HG03064 (cell line): ENCODE measurements around the gene ATG10.
"Not testable (repeated sequence)": the region's sequence is repeated elsewhere in the genome, so short reads cannot be mapped to it uniquely, and the experiment has no call there.

Experiments used
- ATAC-seq: cut with Tn5 transposase; IDR thresholded peaks from one replicate; pipeline ENCODE4 v1.9.1; 2021; ENCODE audit warnings: low read depth; ENCODE audit not compliant: unreplicated experiment

Gene ATG10

DNA sequence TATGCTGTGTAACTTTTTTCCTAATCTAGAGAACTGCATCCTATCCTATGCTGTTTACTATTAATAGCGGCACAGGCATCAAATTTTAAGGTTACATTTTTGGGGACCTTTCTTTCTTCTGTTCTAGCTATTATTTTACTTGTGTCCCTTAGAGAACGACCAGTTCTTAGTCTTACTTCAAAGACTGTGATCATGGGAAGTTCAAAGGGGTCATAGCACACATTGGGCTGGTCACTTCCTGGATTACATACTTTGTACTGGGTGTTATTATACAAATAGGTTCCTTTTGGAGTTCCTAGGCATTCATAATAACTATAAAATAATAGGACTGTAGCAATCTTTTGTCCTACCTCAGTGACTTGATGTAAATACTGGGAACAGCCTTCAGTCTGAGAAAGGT is 297.5 kb downstream of the ATG10 start:
- not testable (repeated sequence) for ATAC-seq

DNA sequence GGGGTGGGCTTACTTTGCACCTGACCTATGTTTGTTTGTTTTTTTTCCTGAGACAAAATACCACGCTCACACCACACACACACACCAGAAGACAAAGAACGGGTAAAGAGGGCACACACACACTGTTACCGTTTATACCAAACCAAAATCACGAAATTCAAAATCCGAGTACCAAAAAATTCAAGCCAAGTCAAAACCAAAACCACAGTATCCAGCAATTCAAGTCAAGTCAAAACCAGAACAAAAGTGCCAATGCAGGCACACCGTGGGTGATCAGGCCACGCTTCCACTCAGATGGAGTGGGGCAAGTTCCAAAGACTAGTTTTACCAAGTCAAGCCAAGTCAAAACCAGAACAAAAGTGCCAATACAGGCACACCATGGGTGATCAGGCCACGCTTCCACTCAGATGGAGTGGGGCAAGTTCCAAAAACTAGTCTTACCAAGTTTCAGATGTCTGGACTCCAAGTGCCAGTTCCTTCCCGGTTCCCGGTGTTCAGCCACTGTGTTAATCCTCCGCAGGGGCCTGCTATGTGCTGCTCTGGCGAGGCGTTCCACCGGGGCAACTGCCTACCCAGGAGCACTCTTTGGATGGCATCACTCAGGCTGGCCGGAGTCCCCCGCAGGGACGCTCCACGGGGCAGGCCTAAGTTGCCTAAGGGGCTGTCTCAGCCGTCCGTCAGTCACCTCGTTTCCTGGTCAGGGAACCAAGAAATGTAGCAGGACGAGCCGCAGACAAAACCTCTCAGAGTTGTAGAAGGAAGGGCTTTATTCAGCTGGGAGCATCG is 300.9 kb downstream of the ATG10 start:
- ATAC-seq: not testable (repeated sequence)

DNA sequence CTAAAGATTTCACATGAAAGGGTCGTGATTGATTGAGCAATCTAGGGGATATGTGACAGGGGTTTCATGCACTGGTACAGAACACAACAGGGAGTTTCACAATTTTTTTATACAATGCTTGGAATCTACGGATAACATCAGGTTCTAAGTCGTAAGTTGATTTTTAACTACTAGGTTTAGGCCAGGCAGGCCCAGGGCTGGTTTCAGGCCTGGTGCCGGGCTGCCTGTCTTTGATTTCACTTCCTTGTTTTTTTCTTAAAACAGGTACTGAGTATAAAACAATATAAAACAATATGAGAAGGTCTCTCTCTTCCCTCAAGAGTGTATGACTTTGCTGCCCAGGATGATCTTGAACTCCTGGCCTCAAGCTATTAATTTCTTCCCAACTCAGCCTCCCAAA is 301.6 kb downstream of the ATG10 start:
- not testable (repeated sequence) for ATAC-seq

DNA sequence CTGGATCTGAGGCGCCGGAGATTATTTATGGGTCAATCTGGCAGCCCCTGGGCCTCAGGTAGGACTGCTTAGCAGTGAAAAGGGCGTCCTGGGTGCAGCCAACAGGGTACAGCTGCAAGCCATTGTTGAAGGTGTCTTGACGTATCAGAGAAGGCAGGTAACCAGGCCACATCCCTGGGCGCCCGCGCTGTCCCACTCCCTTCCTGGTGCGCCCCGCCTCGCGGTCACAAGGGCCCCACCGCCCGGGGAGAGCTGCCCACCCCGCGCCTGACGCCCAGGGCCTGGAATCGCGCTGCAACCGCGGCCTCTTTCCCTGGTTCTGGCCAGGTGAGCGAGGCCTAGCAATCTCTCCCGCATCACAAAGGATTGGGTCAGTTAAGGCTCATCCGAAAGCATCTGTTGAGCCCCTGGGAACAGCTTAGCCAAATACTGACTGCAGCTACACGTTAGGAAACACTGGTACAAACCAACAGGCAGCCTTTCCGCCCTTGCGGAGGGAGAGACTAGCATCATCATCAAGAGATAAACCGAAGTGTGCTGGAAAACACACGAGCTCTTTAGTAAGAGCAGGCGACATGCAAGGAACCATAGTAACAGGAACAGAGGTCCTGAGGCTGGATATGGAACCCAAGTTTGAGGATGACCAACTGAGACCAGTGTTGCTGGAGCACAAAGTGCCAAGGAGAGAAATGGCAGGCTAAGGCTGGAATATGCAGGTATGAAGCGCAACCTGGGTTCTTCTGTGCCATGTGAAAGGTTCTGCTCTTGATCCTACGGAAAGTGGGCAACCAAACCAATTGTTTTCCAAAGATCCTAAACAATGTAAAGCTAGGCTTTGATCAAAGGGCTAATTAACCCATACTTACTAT is 302.8 kb downstream of the ATG10 start:
- ATAC-seq: no peak

DNA sequence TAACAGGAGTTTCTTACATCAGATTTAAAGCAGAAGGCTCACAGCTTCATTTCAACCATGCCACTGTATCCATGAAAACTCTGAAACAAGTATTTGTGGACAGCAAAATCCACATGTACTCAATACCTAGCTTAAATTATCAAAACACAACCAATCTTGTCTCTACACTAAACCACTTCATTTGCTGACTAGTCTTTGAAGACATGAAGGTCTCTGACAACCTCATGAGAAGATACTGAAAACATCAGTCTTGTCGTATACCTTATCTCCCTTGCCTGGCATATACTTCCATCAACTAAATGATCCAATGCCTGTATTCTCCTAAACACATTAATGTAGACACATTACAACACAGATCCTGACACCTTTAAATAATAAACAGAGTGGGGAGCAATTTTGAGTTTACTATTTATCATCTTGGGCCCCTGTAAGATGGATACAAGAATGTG is 303.4 kb downstream of the ATG10 start:
- ATAC-seq: no peak

DNA sequence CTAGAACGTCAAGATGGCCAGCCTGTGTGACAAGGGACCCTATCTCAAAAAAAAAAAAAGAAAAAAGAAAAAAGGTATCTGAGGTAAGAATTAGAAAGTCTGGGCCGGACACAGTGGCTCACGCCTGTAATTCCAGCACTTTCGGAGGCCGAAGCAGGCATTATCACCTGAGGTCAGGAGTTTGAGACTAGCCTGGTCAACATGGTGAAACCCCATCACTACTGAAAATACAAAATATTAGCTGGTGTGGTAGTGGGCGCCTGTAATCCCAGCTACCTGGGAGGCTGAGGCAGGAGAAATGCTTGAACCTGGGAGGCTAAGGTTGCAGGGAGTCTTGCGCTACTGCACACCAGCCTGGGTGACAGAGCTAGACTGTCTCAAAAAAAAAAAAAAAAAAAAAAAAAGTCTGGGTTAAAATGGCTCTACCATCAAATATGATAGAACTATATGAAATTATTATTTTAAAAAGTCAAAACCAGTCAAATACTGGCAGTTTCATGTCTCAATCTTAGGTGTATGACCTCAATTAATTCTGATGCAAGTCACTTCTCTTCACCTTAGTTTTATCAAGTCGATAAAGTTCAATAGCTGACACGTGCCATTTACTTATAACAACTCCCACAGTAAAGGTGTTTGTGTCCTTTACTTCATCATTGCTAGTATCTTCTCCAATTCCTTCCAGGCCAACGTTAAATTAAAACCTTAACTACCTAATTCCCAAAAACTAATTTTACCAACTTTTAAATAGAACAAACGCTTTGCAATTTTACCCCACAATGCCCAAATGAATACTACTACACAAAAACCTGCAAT is 305.2 kb downstream of the ATG10 start:
- no peak for ATAC-seq

DNA sequence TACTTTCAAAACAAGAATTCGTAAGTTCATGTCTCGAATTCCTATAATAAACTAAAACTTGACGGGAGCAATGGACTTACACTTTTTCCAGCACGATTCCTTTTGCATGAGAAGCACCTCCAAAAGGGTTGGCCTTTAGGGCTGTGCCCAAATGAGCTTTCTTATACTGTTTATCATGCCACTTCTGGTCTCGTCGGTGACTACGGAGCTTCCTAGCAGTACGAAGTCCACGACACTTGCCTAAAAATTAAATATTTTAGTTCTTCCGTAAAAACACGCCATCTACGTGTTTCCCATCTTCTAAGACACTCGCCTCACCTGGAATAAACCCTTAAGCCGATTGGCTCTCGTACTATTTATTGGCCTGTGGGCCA is 305.8 kb downstream of the ATG10 start:
- no peak for ATAC-seq

DNA sequence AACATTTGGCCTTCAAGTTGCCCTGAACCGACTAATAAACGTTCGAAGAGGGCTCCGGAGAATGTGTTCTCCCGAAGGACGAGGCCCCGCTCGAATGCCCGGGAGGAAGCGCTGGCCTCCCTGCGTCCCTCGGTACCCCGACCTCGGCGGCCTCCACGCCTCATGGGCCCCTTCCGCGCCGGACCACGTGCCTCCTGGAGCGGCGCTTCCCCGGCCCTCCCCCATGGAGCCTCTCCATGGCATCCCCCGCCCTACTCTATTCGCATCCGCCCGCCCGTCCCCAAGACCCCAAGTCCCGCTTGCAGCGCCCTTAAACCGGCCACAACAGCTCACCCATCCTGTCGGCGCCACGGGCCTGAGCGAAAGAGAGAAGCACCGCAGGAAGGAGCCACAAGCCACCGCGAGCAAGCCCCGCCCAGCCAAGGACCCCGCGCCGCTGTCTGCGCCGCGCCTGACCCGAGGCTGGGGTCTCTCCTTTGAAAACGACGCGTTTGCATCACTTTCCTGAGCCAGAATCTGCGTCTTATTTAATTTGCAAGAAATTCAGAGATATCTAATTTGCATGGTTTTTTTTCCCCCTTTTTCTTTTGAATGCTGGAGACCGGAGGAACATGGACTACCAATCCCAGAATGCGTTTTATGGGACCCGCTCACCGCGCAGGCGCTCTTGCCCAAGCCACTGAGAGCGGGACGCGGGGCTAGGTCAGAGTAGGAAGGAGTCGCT is 306.3 kb downstream of the ATG10 start, which contains the start of gene RPS23:
Gene RPS23, minus strand, starts transcription at position 368 of the 724 bp plus-strand sequence. Its CDS starts 31 bp downstream, at position 337.
- peak; percentile 96 for ATAC-seq

DNA sequence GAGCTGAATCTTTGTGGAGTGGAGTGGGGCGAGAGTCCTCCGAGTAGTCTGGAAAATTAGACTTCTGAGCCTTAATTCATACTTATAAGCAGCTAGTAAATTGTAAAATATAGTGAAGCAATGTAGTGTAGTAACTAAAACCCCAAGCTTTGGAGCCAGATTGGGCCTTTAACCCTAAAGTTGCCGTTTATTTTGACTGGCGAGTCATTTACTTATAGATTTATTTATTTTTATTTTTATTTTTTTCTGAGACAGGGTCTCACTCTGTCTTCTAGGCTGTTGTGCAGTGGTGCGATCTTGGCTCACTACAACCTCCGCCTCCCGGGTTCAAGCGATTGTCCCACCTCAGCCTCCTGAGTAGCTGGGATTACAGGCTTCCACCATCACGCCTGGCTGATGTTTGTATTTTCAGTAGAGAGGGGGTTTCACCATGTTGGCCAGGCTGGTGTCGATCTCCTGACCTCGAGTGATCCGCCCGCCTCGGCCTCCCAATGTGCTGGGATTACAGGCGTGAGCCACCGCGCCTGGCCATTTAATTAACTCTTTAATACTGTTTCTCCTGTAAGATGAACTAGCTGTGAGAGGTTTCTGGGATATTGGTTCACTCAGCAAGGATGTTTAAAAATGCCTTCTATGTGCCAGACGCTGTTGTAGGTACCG is 307.0 kb downstream of the ATG10 start:
- no peak for ATAC-seq

DNA sequence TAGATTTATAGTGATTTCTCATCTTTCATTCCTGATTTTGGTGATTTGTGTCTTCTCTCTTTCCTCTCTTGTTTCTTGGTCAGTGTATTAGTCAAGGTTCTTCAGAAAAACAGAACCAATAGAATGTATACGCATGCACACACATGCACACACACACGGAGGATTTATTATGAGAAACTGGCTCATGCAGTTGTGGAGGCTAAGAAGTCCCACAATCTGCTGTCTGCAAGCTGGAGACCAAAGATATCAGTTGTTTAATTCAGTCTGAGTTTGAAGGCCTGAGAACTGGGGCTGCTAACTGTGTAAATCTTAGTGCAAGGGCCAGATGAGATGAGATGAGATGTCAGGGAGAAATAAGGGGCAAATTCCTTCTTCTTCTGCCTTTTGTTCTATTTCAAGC is 312.1 kb downstream of the ATG10 start:
- no peak for ATAC-seq

DNA sequence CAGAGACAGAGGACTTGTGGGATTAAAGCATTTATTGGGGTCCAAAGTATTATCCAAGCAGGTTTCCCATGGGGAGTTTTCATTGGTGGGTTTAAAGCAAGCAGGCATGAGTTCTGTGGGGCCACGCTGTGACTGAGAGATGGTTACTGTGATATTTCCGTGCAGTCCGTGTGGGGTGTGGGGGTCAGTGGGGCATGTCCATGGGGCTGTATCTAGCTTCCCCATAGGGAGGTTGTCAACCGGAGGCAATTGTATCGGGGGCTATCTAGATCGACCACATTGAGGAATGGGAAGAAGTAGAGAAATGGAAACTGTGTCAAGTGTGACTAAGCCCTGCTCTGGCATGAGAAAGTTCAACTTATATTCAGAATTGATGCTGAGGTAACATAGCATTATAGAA is 313.4 kb downstream of the ATG10 start:
- ATAC-seq: no peak

DNA sequence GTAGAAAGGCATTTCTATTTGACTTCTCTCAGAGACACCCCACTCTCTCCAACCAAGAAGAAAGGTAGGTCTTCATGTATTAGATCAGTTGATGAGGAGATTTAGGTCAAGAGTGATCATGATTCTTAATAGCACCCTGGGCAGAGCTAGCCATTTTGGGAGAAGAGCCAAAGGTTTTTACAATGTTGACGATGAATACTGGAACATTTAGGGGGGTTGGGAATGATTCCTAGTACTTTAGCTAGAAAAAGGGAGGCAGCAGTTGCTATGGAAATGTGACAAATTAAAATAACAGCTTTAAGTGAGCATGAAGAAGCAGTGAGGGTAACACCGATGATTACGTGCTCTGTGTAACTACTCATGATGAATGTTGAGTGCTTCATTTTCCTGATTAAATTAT is 315.8 kb downstream of the ATG10 start:
- no peak for ATAC-seq

DNA sequence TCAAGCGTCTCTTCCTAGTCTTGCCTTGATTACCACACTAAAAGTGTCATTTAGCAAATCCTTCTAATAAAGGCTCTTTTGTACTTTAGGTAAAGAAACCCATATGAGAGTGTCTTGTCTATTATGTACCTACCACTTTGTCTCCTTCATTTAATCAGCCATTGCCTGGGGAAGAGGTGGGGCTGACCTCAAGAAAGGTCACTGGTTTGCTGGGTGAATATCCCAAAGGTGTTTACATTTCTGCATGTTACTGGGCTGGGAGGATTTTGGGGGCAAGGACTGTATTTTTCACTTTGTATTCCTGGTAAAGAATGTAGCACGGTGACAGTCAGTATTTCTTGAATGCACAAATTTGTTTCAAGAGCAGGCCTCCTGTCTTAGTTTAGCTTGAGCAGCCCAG is 318.2 kb downstream of the ATG10 start:
- ATAC-seq: no peak

DNA sequence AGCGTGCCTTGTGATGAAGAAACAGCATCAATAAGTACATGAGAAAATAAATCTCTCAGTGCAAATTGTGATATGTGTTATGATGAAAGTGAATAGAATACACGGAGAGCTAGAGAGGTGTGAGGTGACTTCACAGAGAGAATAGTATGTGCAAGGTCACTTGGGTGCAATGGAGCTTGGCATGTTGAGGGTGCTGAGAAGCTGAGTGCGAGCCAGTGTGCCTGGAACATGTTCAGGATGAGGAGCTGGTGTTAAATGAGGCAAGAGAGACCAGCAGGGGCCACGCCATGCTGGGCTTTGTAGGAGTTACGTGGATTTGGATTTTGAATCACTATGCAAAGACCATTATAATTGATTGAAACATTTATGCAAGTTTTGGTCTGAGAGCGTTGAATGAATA is 319.1 kb downstream of the ATG10 start:
- no peak for ATAC-seq

DNA sequence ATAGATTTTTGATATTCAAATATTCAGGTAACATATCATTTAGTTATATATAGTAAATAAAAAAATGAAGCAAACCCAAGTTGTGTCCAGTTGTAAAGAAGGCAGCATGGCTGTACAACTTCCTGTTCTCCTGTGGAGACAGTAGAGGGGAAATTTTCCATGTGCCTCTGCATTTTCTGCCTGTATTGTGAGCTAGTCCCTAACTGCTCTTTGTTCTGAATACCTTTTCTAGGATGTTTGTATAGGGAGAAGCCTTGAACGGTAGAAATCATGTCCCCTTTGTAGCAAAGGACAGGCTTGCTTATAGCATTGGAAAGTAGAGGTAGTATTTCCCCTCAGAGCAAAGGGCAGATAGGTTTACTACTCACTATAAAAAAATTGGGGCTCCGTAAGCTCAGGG is 319.6 kb downstream of the ATG10 start:
- ATAC-seq: no peak

DNA sequence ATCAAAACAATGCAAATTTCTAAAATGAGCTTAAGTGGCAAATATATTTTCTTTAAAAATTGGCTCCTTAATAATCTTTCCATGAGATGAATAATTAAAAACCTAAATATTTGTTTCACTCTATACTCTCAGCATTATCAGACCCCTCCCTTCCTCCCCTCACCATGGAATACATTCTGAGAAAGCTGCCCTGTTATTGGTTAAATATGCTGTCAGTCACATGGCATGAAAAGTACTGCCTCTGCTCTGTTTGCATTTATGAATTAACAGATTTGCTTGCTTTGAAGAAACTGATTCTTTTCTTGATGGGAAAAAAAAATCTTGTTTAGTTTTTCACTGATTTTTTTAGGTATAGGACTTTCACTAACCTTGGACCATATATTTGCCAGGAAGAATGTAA is 323.3 kb downstream of the ATG10 start:
- no peak for ATAC-seq

DNA sequence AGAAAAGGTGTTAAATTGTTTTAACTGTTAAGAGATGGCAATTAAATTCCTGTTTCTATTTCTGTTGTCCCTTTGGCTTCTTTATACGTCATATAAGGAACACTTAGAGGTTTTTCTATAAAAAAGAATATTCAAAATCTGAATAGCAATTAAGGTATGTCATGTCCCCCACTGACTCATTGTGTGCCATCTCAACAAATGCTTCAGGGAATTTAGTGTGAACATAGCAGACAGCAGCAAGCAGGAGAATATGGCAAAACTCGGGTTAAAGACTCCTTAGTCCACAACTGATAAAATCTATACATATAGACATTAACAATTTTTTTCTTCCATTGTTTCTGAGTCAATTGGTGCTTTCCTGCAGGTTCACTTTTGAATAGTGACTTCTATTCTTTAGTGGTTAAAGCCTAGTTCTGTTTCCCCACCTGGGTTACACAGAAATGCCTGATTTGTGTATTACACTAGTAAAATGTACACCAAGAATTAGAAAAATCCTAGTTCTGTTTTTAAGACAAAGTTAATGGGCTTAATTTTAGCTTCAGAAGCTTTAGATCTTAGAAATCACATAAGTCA is 324.2 kb downstream of the ATG10 start:
- ATAC-seq: no peak

DNA sequence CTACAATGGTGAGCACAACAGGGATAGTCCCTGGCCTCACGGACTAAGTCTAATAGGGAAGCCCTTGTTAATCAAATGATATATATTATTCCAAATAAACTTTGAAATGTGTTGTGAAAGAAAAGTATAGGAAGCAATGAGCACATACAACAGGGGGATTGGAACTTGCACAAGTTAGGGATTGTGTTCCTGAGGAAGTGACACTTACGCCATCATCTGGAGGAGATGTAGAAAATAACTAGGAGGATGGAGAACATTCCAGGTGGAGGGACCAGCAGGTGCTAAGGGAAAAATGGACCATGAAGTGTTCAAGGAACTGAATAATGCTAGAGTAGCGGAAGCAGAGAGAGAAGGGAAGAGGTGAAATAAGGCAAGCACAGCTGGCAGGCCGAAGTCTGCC is 325.1 kb downstream of the ATG10 start:
- ATAC-seq: no peak

DNA sequence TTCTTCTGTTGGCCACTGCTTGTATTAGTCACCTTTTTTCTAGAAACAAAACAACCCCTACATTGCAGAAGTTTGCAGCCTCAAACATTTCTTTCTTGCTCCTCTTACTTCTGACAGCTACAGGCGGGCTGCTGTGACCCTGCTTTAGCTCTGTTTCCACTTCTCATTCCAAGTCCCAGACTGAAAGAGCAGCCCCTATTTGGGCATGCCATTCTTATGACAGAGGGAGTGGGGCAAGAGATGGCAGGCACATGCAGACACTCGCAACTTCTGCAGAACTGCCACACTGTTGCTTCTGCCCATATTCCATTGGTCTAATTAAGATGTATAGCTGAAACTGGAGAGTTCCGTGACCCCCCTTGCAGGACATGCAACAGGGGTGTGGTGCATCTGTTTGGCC is 325.9 kb downstream of the ATG10 start:
- ATAC-seq: no peak
